Measurements from ENCODE around the gene AQP7. TPM values are rescaled to one million over a fixed set of nuclear protein-coding genes. Genes with fewer than 3 reads are reported as not detected.
"Not testable (repeated sequence)": the region's sequence is repeated elsewhere in the genome, so short reads cannot be mapped to it uniquely, and the experiment has no call there.

The AQP7 gene
- total RNA-seq, 1 experiment from 2014 or later: not detected

DNA sequence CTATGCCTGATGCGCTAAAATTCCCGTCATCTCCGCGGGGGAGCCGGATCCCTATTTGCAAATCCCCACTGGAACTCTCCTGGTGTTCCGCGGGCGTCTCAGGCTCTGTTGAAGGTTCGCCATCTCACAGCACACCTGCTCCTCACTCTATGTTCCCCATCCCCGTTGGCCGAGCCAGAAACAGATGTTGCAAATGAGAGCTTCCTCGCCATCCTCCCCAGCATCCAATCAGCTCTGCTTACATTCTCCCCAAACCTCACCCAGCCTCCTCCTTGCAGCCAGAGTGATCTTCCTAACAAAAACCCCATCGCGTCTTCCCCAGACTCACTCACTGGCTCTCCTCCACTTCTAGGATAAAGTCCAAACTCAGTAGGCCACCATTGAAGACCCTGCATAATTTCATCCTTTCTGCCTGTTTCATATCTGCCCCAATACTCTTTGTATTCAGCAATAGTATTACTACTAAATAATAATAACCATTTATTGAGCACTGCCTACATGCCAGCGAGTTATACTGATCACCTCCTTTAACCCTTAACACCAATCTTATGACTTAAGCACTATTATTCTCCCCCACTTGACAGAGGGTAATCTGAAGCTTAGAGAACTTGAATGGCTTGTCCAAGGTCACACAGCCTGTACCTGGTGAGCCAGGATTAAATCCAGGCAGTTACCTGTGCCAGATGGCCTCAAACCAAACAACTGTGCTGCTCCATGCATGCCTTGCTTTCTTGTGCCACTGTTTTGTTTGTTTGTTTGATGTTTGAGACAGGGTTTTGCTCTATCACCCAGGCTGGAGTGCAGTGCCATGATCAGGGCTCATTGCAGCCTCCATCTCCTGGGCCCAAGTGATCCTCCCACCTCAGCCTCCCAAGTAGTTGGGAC, 14.0 kb downstream of the AQP7 start:
- no peaks in the 10 kb centered on the region for H3K27me3 ChIP-seq (ENCODE audit: low read length)
- TF ChIP-seq EZH2 (IDR thresholded peaks at IDR 0.05; ENCODE audit: low read length, unreplicated experiment) (no peak), EZH2phosphoT487 (IDR thresholded peaks at IDR 0.05; ENCODE audit: borderline replicate concordance, low read length) (no peak)
- TF ChIP-seq, protein P1, sequence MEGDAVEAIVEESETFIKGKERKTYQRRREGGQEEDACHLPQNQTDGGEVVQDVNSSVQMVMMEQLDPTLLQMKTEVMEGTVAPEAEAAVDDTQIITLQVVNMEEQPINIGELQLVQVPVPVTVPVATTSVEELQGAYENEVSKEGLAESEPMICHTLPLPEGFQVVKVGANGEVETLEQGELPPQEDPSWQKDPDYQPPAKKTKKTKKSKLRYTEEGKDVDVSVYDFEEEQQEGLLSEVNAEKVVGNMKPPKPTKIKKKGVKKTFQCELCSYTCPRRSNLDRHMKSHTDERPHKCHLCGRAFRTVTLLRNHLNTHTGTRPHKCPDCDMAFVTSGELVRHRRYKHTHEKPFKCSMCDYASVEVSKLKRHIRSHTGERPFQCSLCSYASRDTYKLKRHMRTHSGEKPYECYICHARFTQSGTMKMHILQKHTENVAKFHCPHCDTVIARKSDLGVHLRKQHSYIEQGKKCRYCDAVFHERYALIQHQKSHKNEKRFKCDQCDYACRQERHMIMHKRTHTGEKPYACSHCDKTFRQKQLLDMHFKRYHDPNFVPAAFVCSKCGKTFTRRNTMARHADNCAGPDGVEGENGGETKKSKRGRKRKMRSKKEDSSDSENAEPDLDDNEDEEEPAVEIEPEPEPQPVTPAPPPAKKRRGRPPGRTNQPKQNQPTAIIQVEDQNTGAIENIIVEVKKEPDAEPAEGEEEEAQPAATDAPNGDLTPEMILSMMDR (conservative IDR thresholded peaks at IDR 0.05; ENCODE audit: low read depth, low read length): no peak
- no peak overlapping the region for H3K27ac ChIP-seq (ENCODE audit: low read length)
- no peaks in the 10 kb centered on the region for H3K9me2 ChIP-seq (replicated peaks; ENCODE audit: low read length)
- no peak overlapping the region for H3K4me3 ChIP-seq (ENCODE audit: low read length)
- CTCF ChIA-PET: no interaction called here
- H3F3A ChIP-seq (ENCODE audit: low read length, unreplicated experiment): no peaks in the 10 kb centered on the region
- H3K4me2 ChIP-seq (ENCODE audit: low read length): no peak overlapping the region
- no peak overlapping the region for H3K9ac ChIP-seq (ENCODE audit: low read length)
- no TSS peak for BruUV-seq (replicated peaks)
- H3K9me3 ChIP-seq (ENCODE audit: low read length): no peaks in the 10 kb centered on the region
- H3K4me1 ChIP-seq (ENCODE audit: insufficient read depth, low read length): peaks cover 6% of the 10 kb centered on the region; the same call in 1 of the 2 replicates
- no peaks in the 10 kb centered on the region for H4K20me1 ChIP-seq (ENCODE audit: low read length)
- no peak overlapping the region for H2AFZ ChIP-seq (ENCODE audit: low read length)
- ATAC-seq (no peak), DNase-seq (no peak)
- POLR2A ChIA-PET (ENCODE audit: unreplicated experiment): no interaction called here
- intact Hi-C loops (cut with micrococcal nuclease): no loop called here
- H3K79me2 ChIP-seq (ENCODE audit: low read length): no peaks in the 10 kb centered on the region
- H3K36me3 ChIP-seq (ENCODE audit: low read depth, low read length): no peaks in the 10 kb centered on the region

DNA sequence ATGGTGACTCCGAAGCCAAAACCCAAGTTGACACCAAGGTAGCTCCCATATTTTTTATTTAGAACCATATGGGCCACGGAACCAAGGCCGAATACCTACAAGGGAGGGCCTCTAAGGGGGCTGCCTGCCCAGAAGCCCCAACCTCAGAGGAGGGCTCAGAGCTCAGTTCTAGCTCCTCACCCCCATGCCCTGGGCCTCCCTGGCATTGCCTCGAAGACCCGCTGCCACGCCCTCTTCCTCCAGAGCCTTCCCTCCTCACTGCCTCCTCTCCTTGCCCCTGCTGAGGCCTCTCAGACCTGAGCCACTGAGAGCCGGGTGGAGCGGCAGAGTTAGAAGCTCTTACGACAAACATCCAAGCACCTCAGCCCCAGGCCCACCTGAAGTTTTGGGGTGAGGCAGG, 15.4 kb downstream of the AQP7 start:
- H3K4me1 ChIP-seq (ENCODE audit: insufficient read depth, low read length); H3K4me2 ChIP-seq (ENCODE audit: low read length); CTCF ChIA-PET; H3F3A ChIP-seq (ENCODE audit: low read length, unreplicated experiment); H3K9me2 ChIP-seq (replicated peaks; ENCODE audit: low read length); H3K27me3 ChIP-seq (ENCODE audit: low read length); H3K79me2 ChIP-seq (ENCODE audit: low read length); DNase-seq; BruUV-seq (replicated peaks); intact Hi-C loops (cut with micrococcal nuclease); ATAC-seq; H3K36me3 ChIP-seq (ENCODE audit: low read depth, low read length); H3K9ac ChIP-seq (ENCODE audit: low read length); H3K27ac ChIP-seq (ENCODE audit: low read length); H3K9me3 ChIP-seq (ENCODE audit: low read length); H3K4me3 ChIP-seq (ENCODE audit: low read length); H4K20me1 ChIP-seq (ENCODE audit: low read length); POLR2A ChIA-PET (ENCODE audit: unreplicated experiment); H2AFZ ChIP-seq (ENCODE audit: low read length): not testable (repeated sequence)

DNA sequence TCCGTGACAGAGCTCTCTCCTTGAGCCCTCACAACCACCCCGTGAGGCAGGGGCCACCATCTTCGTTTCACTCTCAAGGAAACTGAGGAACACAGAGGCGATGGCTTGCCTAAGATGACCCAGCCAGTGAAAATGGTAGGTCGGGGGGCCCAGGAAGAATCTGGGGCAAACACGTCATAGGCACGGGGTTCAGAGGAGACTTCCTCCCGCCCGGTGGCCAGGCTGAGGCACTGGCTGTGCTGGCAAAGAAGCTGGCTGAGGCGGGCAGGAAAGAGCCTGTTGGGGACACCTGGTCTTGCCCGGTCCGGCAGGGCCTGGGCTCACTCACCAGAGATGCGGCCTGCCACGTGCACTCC, 15.7 kb downstream of the AQP7 start:
- H3K36me3 ChIP-seq (ENCODE audit: low read depth, low read length); H3K9me3 ChIP-seq (ENCODE audit: low read length); intact Hi-C loops (cut with micrococcal nuclease); H3K79me2 ChIP-seq (ENCODE audit: low read length); H3K4me3 ChIP-seq (ENCODE audit: low read length); H3K27ac ChIP-seq (ENCODE audit: low read length); H3K4me1 ChIP-seq (ENCODE audit: insufficient read depth, low read length); H4K20me1 ChIP-seq (ENCODE audit: low read length); H3F3A ChIP-seq (ENCODE audit: low read length, unreplicated experiment); CTCF ChIA-PET; H3K9ac ChIP-seq (ENCODE audit: low read length); POLR2A ChIA-PET (ENCODE audit: unreplicated experiment); DNase-seq; BruUV-seq (replicated peaks); H2AFZ ChIP-seq (ENCODE audit: low read length); H3K27me3 ChIP-seq (ENCODE audit: low read length); H3K4me2 ChIP-seq (ENCODE audit: low read length); ATAC-seq; H3K9me2 ChIP-seq (replicated peaks; ENCODE audit: low read length): not testable (repeated sequence)

DNA sequence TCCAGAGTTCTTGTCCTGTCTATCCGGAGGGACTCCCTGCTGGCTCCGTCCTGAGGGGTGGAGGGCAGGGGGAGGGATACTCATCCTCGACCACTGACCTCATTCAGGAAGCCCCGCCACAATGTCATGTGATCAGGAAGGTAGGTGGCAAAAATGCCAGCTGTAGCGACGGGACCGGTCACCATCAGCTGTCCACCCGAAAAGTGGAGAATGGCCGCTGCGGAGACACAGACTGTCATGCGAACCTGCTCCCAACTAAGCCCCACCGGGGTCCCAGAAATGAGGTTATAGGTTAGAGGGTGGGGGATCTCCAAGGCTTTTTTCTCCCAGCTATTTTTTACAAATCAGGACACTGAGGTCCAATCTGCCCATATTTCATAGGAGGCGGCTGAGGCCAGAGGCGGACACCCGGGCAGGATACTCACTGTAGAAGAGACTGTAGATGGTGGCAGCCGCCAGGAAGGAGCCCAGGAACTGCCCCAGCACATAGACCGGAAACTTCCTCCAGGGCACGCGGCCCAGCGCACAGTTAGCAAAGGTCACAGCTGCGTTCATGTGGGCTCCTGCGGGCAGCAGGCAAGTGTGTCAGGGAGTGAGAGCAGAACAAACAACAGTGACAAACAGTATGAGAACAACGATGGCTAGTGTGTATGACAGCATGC, 16.3 kb downstream of the AQP7 start:
- H3K79me2 ChIP-seq (ENCODE audit: low read length); H2AFZ ChIP-seq (ENCODE audit: low read length); H3K9me2 ChIP-seq (replicated peaks; ENCODE audit: low read length); H3K27me3 ChIP-seq (ENCODE audit: low read length); BruUV-seq (replicated peaks); H3K4me1 ChIP-seq (ENCODE audit: insufficient read depth, low read length); H3K27ac ChIP-seq (ENCODE audit: low read length); H3K9ac ChIP-seq (ENCODE audit: low read length); intact Hi-C loops (cut with micrococcal nuclease); CTCF ChIA-PET; DNase-seq; H3K36me3 ChIP-seq (ENCODE audit: low read depth, low read length); H4K20me1 ChIP-seq (ENCODE audit: low read length); H3F3A ChIP-seq (ENCODE audit: low read length, unreplicated experiment); H3K9me3 ChIP-seq (ENCODE audit: low read length); H3K4me2 ChIP-seq (ENCODE audit: low read length); H3K4me3 ChIP-seq (ENCODE audit: low read length); POLR2A ChIA-PET (ENCODE audit: unreplicated experiment); ATAC-seq: not testable (repeated sequence)

DNA sequence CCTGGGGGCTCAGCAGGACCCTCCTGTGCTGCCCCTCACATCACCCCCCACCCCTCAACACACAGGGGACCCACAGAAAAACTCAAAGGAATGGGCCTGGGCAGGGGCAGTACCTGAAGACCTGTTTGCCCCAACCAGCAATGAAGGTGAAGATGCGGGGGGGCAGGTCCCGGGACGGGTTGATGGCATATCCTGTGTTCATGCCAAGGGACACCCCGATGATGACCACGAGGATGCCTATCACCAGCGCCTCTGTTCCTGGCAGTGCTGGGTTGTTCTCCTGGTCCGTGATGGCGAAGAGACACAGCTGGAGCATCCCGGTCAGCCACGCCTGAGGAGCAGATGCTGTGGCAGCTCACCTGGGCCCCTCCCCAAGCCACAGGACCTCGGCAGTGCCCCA, 16.8 kb downstream of the AQP7 start:
- not testable (repeated sequence) for ATAC-seq

More for the DNA sequence above, 16.8 kb downstream of the AQP7 start:
- H3K79me2 ChIP-seq (ENCODE audit: low read length); H3K9me2 ChIP-seq (replicated peaks; ENCODE audit: low read length); H3K4me2 ChIP-seq (ENCODE audit: low read length); H3F3A ChIP-seq (ENCODE audit: low read length, unreplicated experiment); H3K27ac ChIP-seq (ENCODE audit: low read length); H4K20me1 ChIP-seq (ENCODE audit: low read length); H3K9ac ChIP-seq (ENCODE audit: low read length); H3K27me3 ChIP-seq (ENCODE audit: low read length); H3K36me3 ChIP-seq (ENCODE audit: low read depth, low read length); H3K4me3 ChIP-seq (ENCODE audit: low read length); H3K9me3 ChIP-seq (ENCODE audit: low read length); POLR2A ChIA-PET (ENCODE audit: unreplicated experiment); intact Hi-C loops (cut with micrococcal nuclease); CTCF ChIA-PET; H2AFZ ChIP-seq (ENCODE audit: low read length); BruUV-seq (replicated peaks); H3K4me1 ChIP-seq (ENCODE audit: insufficient read depth, low read length); DNase-seq: not testable (repeated sequence)
